H1 (cell line): ENCODE results near the gene ZNF830. TPM values are rescaled to one million over a fixed set of nuclear protein-coding genes. Genes with fewer than 3 reads are reported as not detected.

Source experiments
- CTCF ChIA-PET: fragments of 300-600 bp; sonication (Branson Sonifier 250); formaldehyde crosslinking; loops from one replicate; lab custom pipeline; 2021; ENCODE audit not compliant: partially characterized antibody; lab: Charles Lee
- POLR2A ChIA-PET: fragments of 300-600 bp; sonication (Branson Sonifier 250); formaldehyde crosslinking; loops from one replicate; lab custom pipeline; 2021; ENCODE audit warnings: inconsistent platforms; ENCODE audit not compliant: partially characterized antibody; lab: Charles Lee
- DNase-seq, 2 experiments: peaks; one replicate each; pipeline versions ENCODE4 v3.0.0 to v3.0.0-alpha.2; 2010 to 2022; ENCODE audit warnings: low spot score in 2 of 2, low read depth in 1 of 2, mixed read lengths in 1 of 2
- FAIRE-seq: peaks from 2 replicates; lab custom pipeline; 2011; peaks lifted over from hg19 to GRCh38; lab: Jason Lieb, UNC
- H2AFZ ChIP-seq: 2 replicates; pipeline ENCODE4 v1.8.1; 2012; ENCODE audit warnings: low read length, inconsistent platforms
- H2AK5ac ChIP-seq: 2 replicates; pipeline ENCODE4 v1.6.1; 2013; ENCODE audit warnings: low read depth, low read length
- H2BK120ac ChIP-seq: replicated peaks from 2 replicates; pipeline ENCODE3; 2013; ENCODE audit warnings: low read depth, low read length, inconsistent platforms
- H2BK12ac ChIP-seq: 2 replicates; pipeline ENCODE4 v1.6.1; 2013; ENCODE audit warnings: low read depth, low read length
- H2BK15ac ChIP-seq: 2 replicates; pipeline ENCODE4 v1.6.1; 2013; ENCODE audit warnings: low read length
- H2BK20ac ChIP-seq: 2 replicates; pipeline ENCODE4 v1.6.1; 2013; ENCODE audit warnings: low read length
- H2BK5ac ChIP-seq: 2 replicates; pipeline ENCODE4 v1.6.1; 2013; ENCODE audit warnings: low read depth, low read length
- H3K14ac ChIP-seq: 2 replicates; pipeline ENCODE4 v1.6.1; 2013; ENCODE audit warnings: inconsistent platforms; ENCODE audit not compliant: insufficient read length
- H3K18ac ChIP-seq: 2 replicates; pipeline ENCODE4 v1.6.1; 2013; ENCODE audit warnings: low read length; ENCODE audit errors: extremely low read depth
- H3K23ac ChIP-seq: 2 replicates; pipeline ENCODE4 v1.6.1; 2013; ENCODE audit warnings: inconsistent platforms; ENCODE audit not compliant: insufficient read length
- H3K23me2 ChIP-seq: 2 replicates; pipeline ENCODE4 v1.6.1; 2013; ENCODE audit warnings: low read depth, low read length
- H3K27ac ChIP-seq: 2 replicates; pipeline ENCODE4 v1.6.1; 2011; ENCODE audit warnings: low read depth, low read length, inconsistent platforms
- H3K27me3 ChIP-seq, 4 experiments: replicated peaks in 1 of 4; 1 replicate in 1 of 4; 2 replicates in 3 of 4; pipeline versions ENCODE4 v1.6.1 to v1.8.1; 2011 to 2013; ENCODE audit warnings: low read length in 3 of 4, mild to moderate bottlenecking in 3 of 4, inconsistent platforms in 2 of 4, mixed read lengths in 2 of 4, moderate library complexity in 1 of 4; ENCODE audit not compliant: control insufficient read depth in 3 of 4, insufficient read depth in 3 of 4; ENCODE audit errors: extremely low read depth in 1 of 4
- H3K36me3 ChIP-seq, 4 experiments: 2 replicates each; pipeline versions ENCODE4 v1.6.1 to v1.8.1; 2011 to 2013; ENCODE audit warnings: mild to moderate bottlenecking in 4 of 4, low read length in 3 of 4, moderate library complexity in 2 of 4, control low read depth in 1 of 4, inconsistent platforms in 1 of 4; ENCODE audit not compliant: insufficient read depth in 4 of 4, control insufficient read depth in 2 of 4
- H3K4ac ChIP-seq: replicated peaks from 2 replicates; pipeline ENCODE3; 2013; ENCODE audit warnings: low read length, low read depth, mixed read lengths, inconsistent platforms; ENCODE audit not compliant: insufficient read length
- H3K4me1 ChIP-seq, 4 experiments: replicated peaks in 1 of 4; 1 replicate in 1 of 4; 2 replicates in 3 of 4; pipeline versions ENCODE4 v1.6.1 to v1.8.1; 2011 to 2013; ENCODE audit warnings: low read length in 3 of 4, inconsistent platforms in 2 of 4, mixed read lengths in 1 of 4; ENCODE audit not compliant: insufficient read depth in 4 of 4, control insufficient read depth in 3 of 4
- H3K4me2 ChIP-seq, 2 experiments: 2 replicates each; pipeline versions ENCODE4 v1.6.1 to v1.8.1; 2011 to 2013; ENCODE audit warnings: low read depth in 2 of 2, low read length in 2 of 2, control low read depth in 1 of 2, inconsistent platforms in 1 of 2, mild to moderate bottlenecking in 1 of 2; ENCODE audit not compliant: insufficient read depth in 1 of 2
- H3K4me3 ChIP-seq, 4 experiments: fragments of 200-600, 300-600 bp in 1 of 4; sonication (generic), shearing (Covaris generic), sonication (Bioruptor Twin) in 1 of 4; 2 replicates each; pipeline versions ENCODE4 v1.5.1 to v1.8.1; 2011 to 2016; ENCODE audit warnings: low read length in 4 of 4, low read depth in 3 of 4, control low read depth in 2 of 4, inconsistent platforms in 2 of 4, mild to moderate bottlenecking in 2 of 4, mixed read lengths in 1 of 4, moderate library complexity in 1 of 4; ENCODE audit not compliant: insufficient read depth in 2 of 4; ENCODE audit errors: extremely low read depth in 1 of 4
- H3K56ac ChIP-seq: replicated peaks from 2 replicates; pipeline ENCODE3; 2013; ENCODE audit warnings: low read depth, mild to moderate bottlenecking, mixed read lengths, low read length, inconsistent platforms; ENCODE audit not compliant: insufficient read length
- H3K79me1 ChIP-seq: 2 replicates; pipeline ENCODE4 v1.6.1; 2013; ENCODE audit warnings: low read depth, low read length, control low read depth
- H3K79me2 ChIP-seq, 2 experiments: 2 replicates each; pipeline versions ENCODE4 v1.6.1 to v1.8.1; 2012 to 2013; ENCODE audit warnings: low read length in 2 of 2, mild to moderate bottlenecking in 2 of 2, inconsistent platforms in 1 of 2; ENCODE audit not compliant: insufficient read depth in 2 of 2, control insufficient read depth in 1 of 2
- H3K9ac ChIP-seq, 4 experiments: replicated peaks in 1 of 4; 1 replicate in 1 of 4; 2 replicates in 3 of 4; pipeline versions ENCODE4 v1.6.1 to v1.8.1; 2011 to 2013; ENCODE audit warnings: low read depth in 3 of 4, low read length in 3 of 4, control low read depth in 2 of 4, mild to moderate bottlenecking in 2 of 4, moderate library complexity in 2 of 4, inconsistent platforms in 1 of 4; ENCODE audit errors: extremely low read depth in 1 of 4
- H3K9me3 ChIP-seq, 2 experiments: 2 replicates each; pipeline versions ENCODE4 v1.6.1 to v1.8.1; 2012 to 2013; ENCODE audit warnings: mild to moderate bottlenecking in 2 of 2, moderate library complexity in 2 of 2, control low read depth in 1 of 2, inconsistent platforms in 1 of 2, low read depth in 1 of 2, low read length in 1 of 2, mixed read lengths in 1 of 2; ENCODE audit not compliant: insufficient read depth in 2 of 2
- H4K20me1 ChIP-seq, 2 experiments: replicated peaks in 1 of 2; 2 replicates each; pipeline versions ENCODE3 to v1.8.1; 2011 to 2013; ENCODE audit warnings: inconsistent platforms in 2 of 2, low read length in 2 of 2, mild to moderate bottlenecking in 1 of 2; ENCODE audit not compliant: insufficient read depth in 2 of 2, control insufficient read depth in 1 of 2
- H4K5ac ChIP-seq: 2 replicates; pipeline ENCODE4 v1.6.1; 2013; ENCODE audit warnings: low read length, low read depth, mixed read lengths, inconsistent platforms; ENCODE audit not compliant: insufficient read length
- H4K8ac ChIP-seq: 2 replicates; pipeline ENCODE4 v1.8.0; 2013; ENCODE audit warnings: mild to moderate bottlenecking, moderate library complexity, low read length, inconsistent platforms; ENCODE audit not compliant: insufficient read depth; ENCODE audit errors: extremely low read depth
- H4K91ac ChIP-seq: replicated peaks from 2 replicates; pipeline ENCODE3; 2013; ENCODE audit warnings: low read length, mixed read lengths, inconsistent platforms; ENCODE audit not compliant: insufficient read length
- HDAC2 ChIP-seq, 2 experiments: fragments of 300-600 bp in 1 of 2; sonication (generic) in 1 of 2; IDR thresholded peaks; 2 replicates each; pipeline ENCODE4 v1.6.1; 2011 to 2012; ENCODE audit warnings: low read depth in 2 of 2, low read length in 2 of 2, mild to moderate bottlenecking in 2 of 2, moderate library complexity in 2 of 2, borderline replicate concordance in 1 of 2, inconsistent platforms in 1 of 2
- NRF1 ChIP-seq: IDR thresholded peaks from 2 replicates; pipeline ENCODE4 v1.6.1; 2011; ENCODE audit warnings: mild to moderate bottlenecking, low read depth, low read length, improper control_type of control experiment
- WGBS, 2 experiments: shearing (Covaris generic) in 1 of 2; methylation state at CpG; one replicate each; pipeline versions ENCODE4 v1.1.6 to v1.1.7; 2013 to 2015; ENCODE audit warnings: low lambda C conversion rate in 2 of 2, mixed read lengths in 2 of 2, inconsistent platforms in 1 of 2, low coverage in 1 of 2, missing lambda C conversion rate in 1 of 2; ENCODE audit not compliant: insufficient replicate concordance in 2 of 2, insufficient coverage in 1 of 2, insufficient read length in 1 of 2; ENCODE audit errors: extremely low coverage in 1 of 2, missing lambda C conversion rate in 1 of 2; 5-methylcytosine and 5-hydroxymethylcytosine counted together
- polyA plus RNA-seq, 7 experiments: library from polyadenylated mRNA; depleted of rRNA in 3 of 7; stranded (reverse) in 5 of 7; unstranded in 2 of 7; fragments of >200 nt in 5 of 7; fragments of 200-250 nt in 2 of 7; gene quantifications; 1 replicate in 5 of 7; 2 replicates in 1 of 7; 4 replicates in 1 of 7; pipeline versions ENCODE4 v1.2.1 to v1.2.3, GENCODE V29; 2011 to 2013; ENCODE audit warnings: missing spikeins in 2 of 7, mixed read lengths in 2 of 7
- total RNA-seq: library from RNA; stranded (reverse); fragmentation: NEBNext Ultra II Directional; extraction: Animal tissue kit (Norgen Biotek cat#: 25700); gene quantifications from 2 replicates; pipeline ENCODE4 v1.2.1, GENCODE V29; 2021

Gene ZNF830
- total and polyA plus RNA-seq, 2 of the 8 experiments (the other 6 are each of a cell fraction or from before 2014, with no cell fraction given), result 4.2 to 19.9 TPM

- H3K14ac ChIP-seq, result no peak overlapping the region
- H3K27me3 ChIP-seq, result peaks cover 0 to 3% (median under 1%) of the 10 kb centered on the region in 4 experiments; a peak in 2 of 7 replicates
- H3K79me1 ChIP-seq, result no peaks in the 10 kb centered on the region
- peaks cover 10% of the 10 kb centered on the region; the same call in 1 of the 2 replicates for H3K23me2 ChIP-seq
- 0 out of 7 replicates have a peak, but pooled peaks cover 0 to 3% (median under 1%) of the 10 kb centered on the region in 4 experiments for H3K4me1 ChIP-seq
- H4K8ac ChIP-seq, result no peak overlapping the region
- no peak overlapping the region for H4K5ac ChIP-seq
- H3K36me3 ChIP-seq, result peaks cover 0 to 5% (median 0%) of the 10 kb centered on the region in 4 experiments; a peak in 1 of 8 replicates
- no peak overlapping the region for H3K18ac ChIP-seq
- H3K56ac ChIP-seq, result no peak overlapping the region
- H3K23ac ChIP-seq, result no peak overlapping the region
- no peaks in the 10 kb centered on the region for H4K20me1 ChIP-seq
- no peak overlapping the region for H3K4me2 ChIP-seq
- H3K79me2 ChIP-seq, result peaks cover 0 to 20% of the 10 kb centered on the region in 2 experiments; a peak in 2 of 4 replicates
- no peak for DNase-seq
- H3K27ac ChIP-seq, result no peak overlapping the region
- H4K91ac ChIP-seq, result no peak overlapping the region
- no peak overlapping the region for H2BK120ac ChIP-seq
- no peak overlapping the region for H2BK20ac ChIP-seq
- H2AK5ac ChIP-seq, result no peak overlapping the region
- H2BK15ac ChIP-seq, result no peak overlapping the region
- no peak overlapping the region for H2BK12ac ChIP-seq
- FAIRE-seq, result no peak
- H2BK5ac ChIP-seq, result no peak overlapping the region
- H2AFZ ChIP-seq, result no peak overlapping the region
- H3K4me3 ChIP-seq, result no peak overlapping the region
- H3K9me3 ChIP-seq, result no peaks in the 10 kb centered on the region
- no peak overlapping the region for H3K4ac ChIP-seq
- POLR2A ChIA-PET, result interaction anchor here (0.7 to 1.6 kb wide), 3 partner anchors 15 to 172 kb away, joined by 3 read pairs; no protein-coding TSS in a partner anchor
- H3K9ac ChIP-seq, result no peak overlapping the region
- WGBS, 2 experiments, result 85% methylated on average over 1 of the region's 1 CpG; no CpG with 5 or more reads in 1 of the 2 experiments
- CTCF ChIA-PET, result no interaction called here
- TF ChIP-seq NRF1, result no peak
- no peak for TF ChIP-seq HDAC2 (IDR thresholded peaks at IDR 0.05; ENCODE audit: borderline replicate concordance in 1 of 2, low read depth in 2 of 2, low read length in 2 of 2)
Measured at GRCh38 chr17:34958438-34958837, 2.9 kb upstream of the ZNF830 start.
